GM12878 (cell line): ENCODE measurements around the gene TMC4. TPM values are rescaled to one million over a fixed set of nuclear protein-coding genes. Genes with fewer than 3 reads are reported as not detected.
A peak's percentile ranks its signal among the peaks of the same experiment; 100 is the strongest.

Experiments used
- BHLHE40 ChIP-seq, 2 experiments: fragments of 450-650 bp in 1 of 2; IDR thresholded peaks; 2 replicates each; pipeline ENCODE4 v1.6.1; 2011 to 2017; ENCODE audit warnings: low read depth in 2 of 2, borderline replicate concordance in 1 of 2, improper control_type of control experiment in 1 of 2, low read length in 1 of 2, mild to moderate bottlenecking in 1 of 2
- CHD1 ChIP-seq: IDR thresholded peaks from 2 replicates; pipeline ENCODE4 v1.6.1; 2012; ENCODE audit warnings: low read depth, low read length, improper control_type of control experiment
- CHD2 ChIP-seq: IDR thresholded peaks from 2 replicates; pipeline ENCODE4 v1.6.1; 2011; ENCODE audit warnings: low read depth, low read length, improper control_type of control experiment, borderline replicate concordance
- ESRRA ChIP-seq: IDR thresholded peaks from 2 replicates; pipeline ENCODE4 v1.6.1; 2012; ENCODE audit warnings: mild to moderate bottlenecking, low read length, improper control_type of control experiment
- HCFC1 ChIP-seq: fragments of 150-350 bp; IDR thresholded peaks from 2 replicates; pipeline ENCODE4 v1.6.1; 2014; ENCODE audit warnings: low read length
- NFIC ChIP-seq: IDR thresholded peaks from 2 replicates; pipeline ENCODE4 v1.6.1; 2012; ENCODE audit warnings: low read depth, mild to moderate bottlenecking, inconsistent platforms, low read length, moderate library complexity
- POLR2A ChIP-seq: IDR thresholded peaks from 2 replicates; pipeline ENCODE4 v1.6.1; 2011; ENCODE audit warnings: low read depth, mild to moderate bottlenecking, low read length
- RAD21 ChIP-seq: IDR thresholded peaks from 2 replicates; pipeline ENCODE4 v1.6.1; 2011; ENCODE audit warnings: mild to moderate bottlenecking, low read depth, low read length, moderate library complexity; ENCODE audit not compliant: insufficient read depth
- RB1 ChIP-seq: fragments of 450-650 bp; formaldehyde crosslinking; IDR thresholded peaks from 2 replicates; pipeline ENCODE4 v1.6.1; 2017; ENCODE audit warnings: mild to moderate bottlenecking, borderline replicate concordance
- SIN3A ChIP-seq: IDR thresholded peaks from 2 replicates; pipeline ENCODE4 v1.6.1; 2012; ENCODE audit warnings: low read depth, low read length, improper control_type of control experiment
- SUPT20H ChIP-seq: IDR thresholded peaks from 2 replicates; pipeline ENCODE4 v1.6.1; 2011; ENCODE audit warnings: low read depth, mild to moderate bottlenecking, low read length, moderate library complexity, borderline replicate concordance; ENCODE audit not compliant: control insufficient read depth
- SUZ12 ChIP-seq: fragments of 200-600 bp; sonication (generic); IDR thresholded peaks from one replicate; pipeline ENCODE4 v1.6.1; 2018; ENCODE audit warnings: antibody characterized with exemption, mild to moderate bottlenecking; ENCODE audit not compliant: unreplicated experiment
- polyA plus RNA-seq, 11 experiments: library from polyadenylated mRNA; depleted of rRNA in 4 of 11; unstranded in 6 of 11; stranded (reverse) in 5 of 11; fragments of >200 nt; fragmentation: Nextera tagmentation in 4 of 11; fragmentation: Illumina TruSeq in 1 of 11; extraction: Ambion mirVana in 4 of 11; extraction: Trizol in 1 of 11; gene quantifications; 1 replicate in 1 of 11; 2 replicates in 10 of 11; pipeline versions ENCODE4 v1.2.1 to v1.2.3, GENCODE V29; 2011 to 2016; ENCODE audit warnings: inconsistent platforms in 2 of 11, missing spikeins in 2 of 11, low read depth in 1 of 11
- total RNA-seq, 4 experiments: library from RNA; depleted of rRNA in 3 of 4; stranded (reverse); fragments of >200 nt in 3 of 4; fragmentation: Illumina TruSeq in 1 of 4; extraction: Trizol in 1 of 4; gene quantifications; 2 replicates each; pipeline versions ENCODE4 v1.2.1 to v1.2.3, GENCODE V29; 2013 to 2021
- TF ChIP-seq, protein P1 (sequence below): fragments of 450-650 bp; IDR thresholded peaks from 2 replicates; pipeline ENCODE4 v1.6.1; 2018; ENCODE audit warnings: borderline replicate concordance, mild to moderate bottlenecking; ENCODE audit not compliant: partially characterized antibody
- TF ChIP-seq, protein P2 (sequence below): IDR thresholded peaks from 2 replicates; pipeline ENCODE4 v1.6.1; 2011; ENCODE audit warnings: borderline replicate concordance, low read depth, mild to moderate bottlenecking, moderate library complexity, low read length; ENCODE audit not compliant: insufficient read depth, poor library complexity, severe bottlenecking
- TF ChIP-seq, protein P3 (sequence below): IDR thresholded peaks from 2 replicates; pipeline ENCODE4 v1.6.1; 2012; ENCODE audit warnings: low read depth, low read length, improper control_type of control experiment
- TF ChIP-seq, protein P4 (sequence below): fragments of 450-650 bp; IDR thresholded peaks from 2 replicates; pipeline ENCODE4 v1.6.1; 2016; ENCODE audit warnings: mild to moderate bottlenecking, moderate library complexity, borderline replicate concordance
- TF ChIP-seq, protein P5 (sequence below): IDR thresholded peaks from 2 replicates; pipeline ENCODE4 v1.6.1; 2012; ENCODE audit warnings: low read depth, low read length, improper control_type of control experiment
- TF ChIP-seq, protein P6 (sequence below): fragments of 450-650 bp; IDR thresholded peaks from 2 replicates; pipeline ENCODE4 v1.6.1; 2016; ENCODE audit warnings: mild to moderate bottlenecking

TMC4 gene
- total and polyA plus RNA-seq, 10 of the 15 experiments (the other 5 are each of a cell fraction or from before 2014, with no cell fraction given): 0.33 to 0.83 (median 0.74) TPM; not detected in 7

DNA sequence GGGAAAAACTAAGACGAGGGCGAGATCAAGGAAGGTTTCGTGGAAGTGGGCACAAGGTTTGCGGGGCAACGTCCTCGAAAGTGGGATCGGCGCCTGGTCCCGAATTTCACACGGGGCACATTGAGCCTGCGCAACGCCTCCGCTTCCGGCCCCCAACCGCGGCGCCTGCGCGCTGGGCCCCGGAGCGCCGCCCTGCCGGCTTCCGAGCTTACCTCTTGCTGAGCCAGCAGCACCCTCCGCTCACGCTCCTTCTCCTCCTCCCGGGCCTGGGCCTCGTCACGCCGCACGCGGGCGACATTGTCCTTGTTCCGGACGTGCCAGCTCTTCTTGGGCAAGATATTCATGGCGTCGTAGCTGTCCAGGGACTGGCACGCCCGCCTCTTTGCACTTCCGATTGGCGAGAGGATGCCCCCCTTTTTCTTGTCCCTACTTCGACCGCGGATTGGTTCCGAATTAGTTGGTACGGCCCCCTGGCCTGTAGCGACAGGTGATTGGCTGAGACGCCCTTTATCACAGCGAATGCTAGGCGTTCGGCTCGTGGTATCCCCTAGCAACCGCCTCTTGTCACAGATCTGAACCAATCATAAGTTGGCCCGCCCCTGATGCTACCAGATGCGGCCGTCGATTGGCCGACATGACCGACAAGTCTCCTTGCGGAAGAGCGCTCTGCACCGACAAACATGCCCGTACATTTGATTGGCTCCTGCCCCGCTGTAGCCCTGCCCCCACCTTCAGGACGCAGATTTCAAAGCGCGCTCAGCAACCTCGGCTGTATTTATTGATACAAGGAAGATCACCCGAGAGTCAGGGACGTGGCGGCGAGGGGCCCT lies 13.4 kb downstream of the TMC4 start, which contains the start of gene LENG1 (continued):
- TF ChIP-seq, protein P1, sequence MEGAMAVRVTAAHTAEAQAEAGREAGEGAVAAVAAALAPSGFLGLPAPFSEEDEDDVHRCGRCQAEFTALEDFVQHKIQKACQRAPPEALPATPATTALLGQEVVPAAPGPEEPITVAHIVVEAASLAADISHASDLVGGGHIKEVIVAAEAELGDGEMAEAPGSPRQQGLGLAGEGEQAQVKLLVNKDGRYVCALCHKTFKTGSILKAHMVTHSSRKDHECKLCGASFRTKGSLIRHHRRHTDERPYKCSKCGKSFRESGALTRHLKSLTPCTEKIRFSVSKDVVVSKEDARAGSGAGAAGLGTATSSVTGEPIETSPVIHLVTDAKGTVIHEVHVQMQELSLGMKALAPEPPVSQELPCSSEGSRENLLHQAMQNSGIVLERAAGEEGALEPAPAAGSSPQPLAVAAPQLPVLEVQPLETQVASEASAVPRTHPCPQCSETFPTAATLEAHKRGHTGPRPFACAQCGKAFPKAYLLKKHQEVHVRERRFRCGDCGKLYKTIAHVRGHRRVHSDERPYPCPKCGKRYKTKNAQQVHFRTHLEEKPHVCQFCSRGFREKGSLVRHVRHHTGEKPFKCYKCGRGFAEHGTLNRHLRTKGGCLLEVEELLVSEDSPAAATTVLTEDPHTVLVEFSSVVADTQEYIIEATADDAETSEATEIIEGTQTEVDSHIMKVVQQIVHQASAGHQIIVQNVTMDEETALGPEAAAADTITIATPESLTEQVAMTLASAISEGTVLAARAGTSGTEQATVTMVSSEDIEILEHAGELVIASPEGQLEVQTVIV: peak; percentile 91
- no peak for TF ChIP-seq SUPT20H
- TF ChIP-seq POLR2A: peak; percentile 94
- TF ChIP-seq, protein P2, sequence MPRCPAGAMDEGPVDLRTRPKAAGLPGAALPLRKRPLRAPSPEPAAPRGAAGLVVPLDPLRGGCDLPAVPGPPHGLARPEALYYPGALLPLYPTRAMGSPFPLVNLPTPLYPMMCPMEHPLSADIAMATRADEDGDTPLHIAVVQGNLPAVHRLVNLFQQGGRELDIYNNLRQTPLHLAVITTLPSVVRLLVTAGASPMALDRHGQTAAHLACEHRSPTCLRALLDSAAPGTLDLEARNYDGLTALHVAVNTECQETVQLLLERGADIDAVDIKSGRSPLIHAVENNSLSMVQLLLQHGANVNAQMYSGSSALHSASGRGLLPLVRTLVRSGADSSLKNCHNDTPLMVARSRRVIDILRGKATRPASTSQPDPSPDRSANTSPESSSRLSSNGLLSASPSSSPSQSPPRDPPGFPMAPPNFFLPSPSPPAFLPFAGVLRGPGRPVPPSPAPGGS: no peak
- TF ChIP-seq RAD21: no peak
- TF ChIP-seq SUZ12: no peak
- TF ChIP-seq ESRRA: 0 out of 2 replicates have a peak, but pooled peaks have one; percentile 63
- no peak for TF ChIP-seq NFIC
- no peak for TF ChIP-seq HCFC1
- TF ChIP-seq SIN3A: peak; percentile 99
- peak; percentile 10 to 74; a peak in 2 of 4 replicates for TF ChIP-seq BHLHE40 (IDR thresholded peaks at IDR 0.05; ENCODE audit: borderline replicate concordance in 1 of 2, low read depth in 2 of 2, low read length in 1 of 2)
- TF ChIP-seq, protein P3, sequence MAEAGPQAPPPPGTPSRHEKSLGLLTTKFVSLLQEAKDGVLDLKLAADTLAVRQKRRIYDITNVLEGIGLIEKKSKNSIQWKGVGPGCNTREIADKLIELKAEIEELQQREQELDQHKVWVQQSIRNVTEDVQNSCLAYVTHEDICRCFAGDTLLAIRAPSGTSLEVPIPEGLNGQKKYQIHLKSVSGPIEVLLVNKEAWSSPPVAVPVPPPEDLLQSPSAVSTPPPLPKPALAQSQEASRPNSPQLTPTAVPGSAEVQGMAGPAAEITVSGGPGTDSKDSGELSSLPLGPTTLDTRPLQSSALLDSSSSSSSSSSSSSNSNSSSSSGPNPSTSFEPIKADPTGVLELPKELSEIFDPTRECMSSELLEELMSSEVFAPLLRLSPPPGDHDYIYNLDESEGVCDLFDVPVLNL: peak; percentile 93
- TF ChIP-seq CHD1: no peak
- TF ChIP-seq, protein P4, sequence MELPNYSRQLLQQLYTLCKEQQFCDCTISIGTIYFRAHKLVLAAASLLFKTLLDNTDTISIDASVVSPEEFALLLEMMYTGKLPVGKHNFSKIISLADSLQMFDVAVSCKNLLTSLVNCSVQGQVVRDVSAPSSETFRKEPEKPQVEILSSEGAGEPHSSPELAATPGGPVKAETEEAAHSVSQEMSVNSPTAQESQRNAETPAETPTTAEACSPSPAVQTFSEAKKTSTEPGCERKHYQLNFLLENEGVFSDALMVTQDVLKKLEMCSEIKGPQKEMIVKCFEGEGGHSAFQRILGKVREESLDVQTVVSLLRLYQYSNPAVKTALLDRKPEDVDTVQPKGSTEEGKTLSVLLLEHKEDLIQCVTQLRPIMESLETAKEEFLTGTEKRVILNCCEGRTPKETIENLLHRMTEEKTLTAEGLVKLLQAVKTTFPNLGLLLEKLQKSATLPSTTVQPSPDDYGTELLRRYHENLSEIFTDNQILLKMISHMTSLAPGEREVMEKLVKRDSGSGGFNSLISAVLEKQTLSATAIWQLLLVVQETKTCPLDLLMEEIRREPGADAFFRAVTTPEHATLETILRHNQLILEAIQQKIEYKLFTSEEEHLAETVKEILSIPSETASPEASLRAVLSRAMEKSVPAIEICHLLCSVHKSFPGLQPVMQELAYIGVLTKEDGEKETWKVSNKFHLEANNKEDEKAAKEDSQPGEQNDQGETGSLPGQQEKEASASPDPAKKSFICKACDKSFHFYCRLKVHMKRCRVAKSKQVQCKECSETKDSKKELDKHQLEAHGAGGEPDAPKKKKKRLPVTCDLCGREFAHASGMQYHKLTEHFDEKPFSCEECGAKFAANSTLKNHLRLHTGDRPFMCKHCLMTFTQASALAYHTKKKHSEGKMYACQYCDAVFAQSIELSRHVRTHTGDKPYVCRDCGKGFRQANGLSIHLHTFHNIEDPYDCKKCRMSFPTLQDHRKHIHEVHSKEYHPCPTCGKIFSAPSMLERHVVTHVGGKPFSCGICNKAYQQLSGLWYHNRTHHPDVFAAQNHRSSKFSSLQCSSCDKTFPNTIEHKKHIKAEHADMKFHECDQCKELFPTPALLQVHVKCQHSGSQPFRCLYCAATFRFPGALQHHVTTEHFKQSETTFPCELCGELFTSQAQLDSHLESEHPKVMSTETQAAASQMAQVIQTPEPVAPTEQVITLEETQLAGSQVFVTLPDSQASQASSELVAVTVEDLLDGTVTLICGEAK: peak; percentile 89
- peak; percentile 97 for TF ChIP-seq CHD2
- peak; percentile 68; the same call in 1 of the 2 replicates for TF ChIP-seq RB1
- TF ChIP-seq, protein P5, sequence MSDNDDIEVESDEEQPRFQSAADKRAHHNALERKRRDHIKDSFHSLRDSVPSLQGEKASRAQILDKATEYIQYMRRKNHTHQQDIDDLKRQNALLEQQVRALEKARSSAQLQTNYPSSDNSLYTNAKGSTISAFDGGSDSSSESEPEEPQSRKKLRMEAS: no peak; the same call in 1 of the 2 replicates
- TF ChIP-seq, protein P6, sequence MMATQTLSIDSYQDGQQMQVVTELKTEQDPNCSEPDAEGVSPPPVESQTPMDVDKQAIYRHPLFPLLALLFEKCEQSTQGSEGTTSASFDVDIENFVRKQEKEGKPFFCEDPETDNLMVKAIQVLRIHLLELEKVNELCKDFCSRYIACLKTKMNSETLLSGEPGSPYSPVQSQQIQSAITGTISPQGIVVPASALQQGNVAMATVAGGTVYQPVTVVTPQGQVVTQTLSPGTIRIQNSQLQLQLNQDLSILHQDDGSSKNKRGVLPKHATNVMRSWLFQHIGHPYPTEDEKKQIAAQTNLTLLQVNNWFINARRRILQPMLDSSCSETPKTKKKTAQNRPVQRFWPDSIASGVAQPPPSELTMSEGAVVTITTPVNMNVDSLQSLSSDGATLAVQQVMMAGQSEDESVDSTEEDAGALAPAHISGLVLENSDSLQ: peak; percentile 98
